Measurements from ENCODE around the gene APMAP. TPM values are rescaled to one million over a fixed set of nuclear protein-coding genes. Genes with fewer than 3 reads are reported as not detected.

APMAP gene
- total RNA-seq, 4 donors from 2014 or later, result 18.8 to 78.7 (median 57.7) TPM

- H3K4me3 ChIP-seq, result no peak overlapping the region
- intact Hi-C loops (cut with DNase I; ENCODE audit: low total_unique reads), result no loop called here
- no peaks in the 10 kb centered on the region for H3K4me1 ChIP-seq
- no peaks in the 10 kb centered on the region for H3K27me3 ChIP-seq
- TF ChIP-seq CTCF (IDR thresholded peaks at IDR 0.05) (no peak), POLR2A (IDR thresholded peaks at IDR 0.05) (no peak)
- no peak for DNase-seq
- H3K9me3 ChIP-seq, result no peaks in the 10 kb centered on the region
- H3K36me3 ChIP-seq, result no peaks in the 10 kb centered on the region
- H3K27ac ChIP-seq, result no peak overlapping the region
Observed at GRCh38 chr20:25016471-25016870, 23.9 kb upstream of the APMAP start.

GRCh38 chr20:25015986-25016385 lies 23.4 kb upstream of the APMAP start:
- H3K4me1 ChIP-seq, result no peaks in the 10 kb centered on the region
- H3K27me3 ChIP-seq, result no peaks in the 10 kb centered on the region
- no peaks in the 10 kb centered on the region for H3K9me3 ChIP-seq
- no peaks in the 10 kb centered on the region for H3K36me3 ChIP-seq
- H3K27ac ChIP-seq, result no peak overlapping the region
- no peak for TF ChIP-seq CTCF (IDR thresholded peaks at IDR 0.05)
- TF ChIP-seq POLR2A (IDR thresholded peaks at IDR 0.05), result no peak
- no peak overlapping the region for H3K4me3 ChIP-seq
- DNase-seq, result no peak
- intact Hi-C loops (cut with DNase I; ENCODE audit: low total_unique reads), result no loop called here

GRCh38 chr20:25014816-25015215 lies 22.3 kb upstream of the APMAP start:
- H3K4me1 ChIP-seq, result no peaks in the 10 kb centered on the region
- no peaks in the 10 kb centered on the region for H3K36me3 ChIP-seq
- H3K4me3 ChIP-seq, result no peak overlapping the region
- TF ChIP-seq POLR2A (IDR thresholded peaks at IDR 0.05), result no peak
- TF ChIP-seq CTCF (IDR thresholded peaks at IDR 0.05), result no peak
- intact Hi-C loops (cut with DNase I; ENCODE audit: low total_unique reads), result no loop called here
- H3K9me3 ChIP-seq, result no peaks in the 10 kb centered on the region
- DNase-seq, result peak in 1 of 2 donors; percentile 7
- H3K27me3 ChIP-seq, result no peaks in the 10 kb centered on the region
- H3K27ac ChIP-seq, result no peak overlapping the region

- Histone ChIP-seq H3K36me3 (no peaks in the 10 kb centered on the region), H3K4me3 (no peak overlapping the region), H3K27me3 (no peaks in the 10 kb centered on the region), H3K9me3 (no peaks in the 10 kb centered on the region), H3K27ac (no peak overlapping the region), H3K4me1 (no peaks in the 10 kb centered on the region)
- intact Hi-C loops (cut with DNase I; ENCODE audit: low total_unique reads), result no loop called here
- no peak for TF ChIP-seq POLR2A (IDR thresholded peaks at IDR 0.05)
- TF ChIP-seq CTCF (IDR thresholded peaks at IDR 0.05), result no peak
- DNase-seq, result no peak
Observed at GRCh38 chr20:25013478-25014380, 21.2 kb upstream of the APMAP start.

GRCh38 chr20:25012616-25013189 lies 20.2 kb upstream of the APMAP start:
- Histone ChIP-seq H3K36me3 (no peaks in the 10 kb centered on the region), H3K27ac (no peak overlapping the region), H3K9me3 (no peaks in the 10 kb centered on the region), H3K27me3 (no peaks in the 10 kb centered on the region), H3K4me3 (no peak overlapping the region), H3K4me1 (no peaks in the 10 kb centered on the region)
- no peak for DNase-seq
- intact Hi-C loops (cut with DNase I; ENCODE audit: low total_unique reads), result no loop called here
- TF ChIP-seq POLR2A (IDR thresholded peaks at IDR 0.05), result no peak
- no peak for TF ChIP-seq CTCF (IDR thresholded peaks at IDR 0.05)

Measured in uterus (tissue), 4 donors.